Measurements from ENCODE around the gene ADAM33.

- TF ChIP-seq NR3C1 (CRISPR knock-in tag; IDR thresholded peaks at IDR 0.05): no peak
- TF ChIP-seq, protein P1, sequence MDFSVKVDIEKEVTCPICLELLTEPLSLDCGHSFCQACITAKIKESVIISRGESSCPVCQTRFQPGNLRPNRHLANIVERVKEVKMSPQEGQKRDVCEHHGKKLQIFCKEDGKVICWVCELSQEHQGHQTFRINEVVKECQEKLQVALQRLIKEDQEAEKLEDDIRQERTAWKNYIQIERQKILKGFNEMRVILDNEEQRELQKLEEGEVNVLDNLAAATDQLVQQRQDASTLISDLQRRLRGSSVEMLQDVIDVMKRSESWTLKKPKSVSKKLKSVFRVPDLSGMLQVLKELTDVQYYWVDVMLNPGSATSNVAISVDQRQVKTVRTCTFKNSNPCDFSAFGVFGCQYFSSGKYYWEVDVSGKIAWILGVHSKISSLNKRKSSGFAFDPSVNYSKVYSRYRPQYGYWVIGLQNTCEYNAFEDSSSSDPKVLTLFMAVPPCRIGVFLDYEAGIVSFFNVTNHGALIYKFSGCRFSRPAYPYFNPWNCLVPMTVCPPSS (IDR thresholded peaks at IDR 0.05): no peak
Observed at GRCh38 chr20:3661060-3661813, 20.6 kb downstream of the ADAM33 start.
